HCT116 (cell line): ENCODE results near the gene PHACTR1. TPM values are rescaled to one million over a fixed set of nuclear protein-coding genes. Genes with fewer than 3 reads are reported as not detected.

Source experiments
- ATAC-seq: fragments of 200-7000 bp; cut with Tn5 transposase; 2 replicates; pipeline ENCODE4 v1.9.1; 2020; ENCODE audit warnings: mild to moderate bottlenecking, moderate library complexity
- BruUV-seq: library from RNA; stranded (reverse); fragments of 400-500 nt; replicated peaks from 2 replicates; lab custom pipeline; 2021; lab: Mats Ljungman, UMichigan
- CTCF ChIA-PET: fragments of 300-600 bp; sonication (Branson Sonifier 250); formaldehyde crosslinking; loops from one replicate; lab custom pipeline; 2021; ENCODE audit warnings: antibody characterized with exemption; lab: Charles Lee
- POLR2A ChIA-PET: fragments of 300-600, 350-600 bp; sonication (Branson Sonifier 250); formaldehyde crosslinking; loops from one replicate; lab custom pipeline; 2021; ENCODE audit warnings: antibody characterized with exemption; lab: Charles Lee
- RAD21 ChIA-PET, 2 experiments: fragments of 300-600 bp; sonication (Branson Sonifier 250); formaldehyde crosslinking; loops; one replicate each; lab custom pipeline; 2023; ENCODE audit warnings: low total read pairs in 2 of 2; ENCODE audit not compliant: uncharacterized antibody in 2 of 2, unreplicated experiment in 2 of 2, low non-redundant PET in 1 of 2; lab: Charles Lee
- DNase-seq: peaks from one replicate; pipeline ENCODE4 v3.0.0-alpha.2; 2010; ENCODE audit warnings: low read depth, low spot score
- H2AFZ ChIP-seq: fragments of 200-600 bp; shearing (Covaris generic), sonication (generic); 2 replicates; pipeline ENCODE4 v1.6.1; 2017; ENCODE audit warnings: low read depth, mixed run types, mixed read lengths, antibody characterized with exemption, low read length; ENCODE audit not compliant: poor library complexity, severe bottlenecking
- H3K27ac ChIP-seq: 2 replicates; pipeline ENCODE4 v1.5.1; 2012; ENCODE audit warnings: low read depth, low read length
- H3K27me3 ChIP-seq: fragments of 200-600 bp; sonication (generic); 2 replicates; pipeline ENCODE4 v1.6.1; 2016; ENCODE audit warnings: mixed run types, low read length, mixed read lengths; ENCODE audit not compliant: insufficient read depth
- H3K36me3 ChIP-seq, 2 experiments: fragments of 200-500 bp in 1 of 2; fragments of 200-600 bp in 1 of 2; sonication (Bioruptor generic) in 1 of 2; sonication (generic) in 1 of 2; 2 replicates each; pipeline versions ENCODE4 v1.5.1 to v1.6.1; 2014 to 2016; ENCODE audit warnings: low read length in 2 of 2, inconsistent platforms in 1 of 2, mixed read lengths in 1 of 2, mixed run types in 1 of 2; ENCODE audit not compliant: insufficient read depth in 2 of 2, control insufficient read depth in 1 of 2
- H3K4me1 ChIP-seq, 2 experiments: fragments of 200-600 bp in 1 of 2; sonication (generic) in 1 of 2; 2 replicates each; pipeline versions ENCODE4 v1.5.1 to v1.6.1; 2012 to 2017; ENCODE audit warnings: low read length in 2 of 2, inconsistent platforms in 1 of 2, mild to moderate bottlenecking in 1 of 2, mixed read lengths in 1 of 2, mixed run types in 1 of 2, moderate library complexity in 1 of 2; ENCODE audit not compliant: insufficient read depth in 2 of 2, control insufficient read depth in 1 of 2
- H3K4me2 ChIP-seq: fragments of 200-600 bp; sonication (generic); 2 replicates; pipeline ENCODE4 v1.6.1; 2017; ENCODE audit warnings: mixed run types, low read length, mixed read lengths
- H3K4me3 ChIP-seq, 2 experiments: fragments of 200-600 bp in 1 of 2; sonication (generic) in 1 of 2; replicated peaks in 1 of 2; 2 replicates each; pipeline ENCODE4 v1.5.1; 2011 to 2016; ENCODE audit warnings: low read length in 2 of 2, control low read depth in 1 of 2, low read depth in 1 of 2, mild to moderate bottlenecking in 1 of 2, mixed read lengths in 1 of 2, mixed run types in 1 of 2
- H3K79me2 ChIP-seq: fragments of 200-600 bp; sonication (generic); 2 replicates; pipeline ENCODE4 v1.6.1; 2017; ENCODE audit warnings: mild to moderate bottlenecking, mixed run types, low read length, moderate library complexity, mixed read lengths; ENCODE audit not compliant: insufficient read depth
- H3K9ac ChIP-seq: fragments of 200-600 bp; sonication (generic); 2 replicates; pipeline ENCODE4 v1.6.1; 2016; ENCODE audit warnings: low read length, mixed read lengths
- H3K9me2 ChIP-seq: fragments of 200-600 bp; sonication (generic), shearing (Covaris generic); 2 replicates; pipeline ENCODE4 v1.6.1; 2017; ENCODE audit warnings: mixed run types, mild to moderate bottlenecking, moderate library complexity; ENCODE audit not compliant: insufficient read depth
- H3K9me3 ChIP-seq, 2 experiments: fragments of 200-500 bp in 1 of 2; fragments of 200-600 bp in 1 of 2; sonication (Bioruptor generic) in 1 of 2; sonication (generic) in 1 of 2; 2 replicates each; pipeline ENCODE4 v1.6.1; 2014 to 2017; ENCODE audit warnings: low read length in 2 of 2, mixed read lengths in 2 of 2, inconsistent platforms in 1 of 2, low read depth in 1 of 2, mild to moderate bottlenecking in 1 of 2, mixed run types in 1 of 2, moderate library complexity in 1 of 2; ENCODE audit not compliant: control insufficient read depth in 1 of 2, insufficient read depth in 1 of 2
- H4K20me1 ChIP-seq: fragments of 200-600 bp; sonication (generic), shearing (Covaris generic); 2 replicates; pipeline ENCODE4 v1.6.1; 2017; ENCODE audit warnings: mixed run types, mild to moderate bottlenecking, moderate library complexity; ENCODE audit not compliant: insufficient read depth
- CBX3 ChIP-seq: IDR thresholded peaks from 2 replicates; pipeline ENCODE4 v1.6.1; 2012; ENCODE audit warnings: low read depth
- CEBPB ChIP-seq: IDR thresholded peaks from 2 replicates; pipeline ENCODE4 v1.6.1; 2012; ENCODE audit warnings: low read depth
- EGR1 ChIP-seq: IDR thresholded peaks from 2 replicates; pipeline ENCODE4 v1.6.1; 2012; ENCODE audit warnings: low read depth
- EZH2 ChIP-seq: fragments of 200-600 bp; sonication (generic); IDR thresholded peaks from 2 replicates; pipeline ENCODE4 v1.6.1; 2017; ENCODE audit warnings: antibody characterized with exemption, mixed run types
- EZH2phosphoT487 ChIP-seq: fragments of 200-600 bp; IDR thresholded peaks from 2 replicates; pipeline ENCODE4 v1.6.1; 2018; ENCODE audit warnings: antibody characterized with exemption, borderline replicate concordance
- FOSL1 ChIP-seq: IDR thresholded peaks from 2 replicates; pipeline ENCODE4 v1.6.1; 2012; ENCODE audit warnings: low read depth
- JUND ChIP-seq: IDR thresholded peaks from 2 replicates; pipeline ENCODE4 v1.6.1; 2012
- POLR2A ChIP-seq: IDR thresholded peaks from 2 replicates; pipeline ENCODE4 v1.7.0; 2011; ENCODE audit warnings: borderline replicate concordance; ENCODE audit not compliant: insufficient read depth, insufficient read length; ENCODE audit errors: extremely low read depth
- RAD21 ChIP-seq: IDR thresholded peaks from 2 replicates; pipeline ENCODE4 v1.6.1; 2012; ENCODE audit warnings: low read depth, mild to moderate bottlenecking
- SIN3A ChIP-seq: IDR thresholded peaks from 2 replicates; pipeline ENCODE4 v1.6.1; 2012; ENCODE audit warnings: low read depth
- SRF ChIP-seq: IDR thresholded peaks from 2 replicates; pipeline ENCODE4 v1.6.1; 2012; ENCODE audit warnings: low read depth
- TCF7L2 ChIP-seq: IDR thresholded peaks from 2 replicates; pipeline ENCODE4 v1.7.0; 2011; ENCODE audit warnings: borderline replicate concordance, inconsistent platforms; ENCODE audit not compliant: insufficient read depth, insufficient read length; ENCODE audit errors: extremely low read depth
- ZFX ChIP-seq: fragments of 450-650 bp; IDR thresholded peaks from 2 replicates; pipeline ENCODE4 v1.6.1; 2017
- intact Hi-C: fragments of 100-400 bp; cut with micrococcal nuclease; formaldehyde crosslinking; loops from 2 replicates; pipeline ENCODE4 v1.10.0; 2022
- total RNA-seq: library from RNA; stranded (reverse); gene quantifications from one replicate; pipeline ENCODE4 v1.2.1, GENCODE V29; 2021; ENCODE audit not compliant: unreplicated experiment
- TF ChIP-seq, protein P1 (sequence below): IDR thresholded peaks from 2 replicates; pipeline ENCODE4 v1.6.1; 2012; ENCODE audit warnings: low read depth
- TF ChIP-seq, protein P2 (sequence below): IDR thresholded peaks from 2 replicates; pipeline ENCODE4 v1.6.1; 2012
- TF ChIP-seq, protein P3 (sequence below), 3 experiments: fragments of 200-600 bp in 1 of 3; sonication (generic) in 1 of 3; IDR thresholded peaks in 2 of 3; conservative IDR thresholded peaks in 1 of 3; 2 replicates each; pipeline ENCODE4 v1.5.1; 2012 to 2017; ENCODE audit warnings: low read depth in 2 of 3, low read length in 2 of 3, antibody characterized with exemption in 1 of 3, borderline replicate concordance in 1 of 3, control low read depth in 1 of 3, mild to moderate bottlenecking in 1 of 3, mixed read lengths in 1 of 3, mixed run types in 1 of 3, moderate library complexity in 1 of 3; ENCODE audit not compliant: insufficient read depth in 1 of 3

PHACTR1 gene
- total RNA-seq, 1 experiment from 2014 or later = 0.17 TPM

DNA sequence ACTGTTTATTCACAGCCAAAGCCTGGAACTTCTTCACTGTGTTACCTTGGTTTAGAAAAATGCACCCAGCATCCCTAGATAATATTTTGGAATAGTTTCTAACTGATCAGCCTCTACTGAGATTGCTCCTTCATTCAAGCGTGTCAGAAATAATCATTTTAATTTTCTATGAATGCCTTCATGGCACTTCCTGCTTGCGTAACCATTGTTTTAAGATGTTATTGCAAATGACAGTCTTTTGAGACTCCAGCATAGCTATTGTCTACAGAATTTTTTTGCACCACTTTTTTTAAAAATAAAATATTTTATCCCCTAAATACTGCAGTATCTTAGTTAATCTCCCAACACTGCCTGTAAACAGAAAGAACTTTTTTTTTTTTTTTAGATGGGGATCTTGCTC is 213.1 kb downstream of the PHACTR1 start:
- CTCF ChIA-PET = no interaction called here
- H3K27me3 ChIP-seq = peaks cover 49% of the 10 kb centered on the region

DNA sequence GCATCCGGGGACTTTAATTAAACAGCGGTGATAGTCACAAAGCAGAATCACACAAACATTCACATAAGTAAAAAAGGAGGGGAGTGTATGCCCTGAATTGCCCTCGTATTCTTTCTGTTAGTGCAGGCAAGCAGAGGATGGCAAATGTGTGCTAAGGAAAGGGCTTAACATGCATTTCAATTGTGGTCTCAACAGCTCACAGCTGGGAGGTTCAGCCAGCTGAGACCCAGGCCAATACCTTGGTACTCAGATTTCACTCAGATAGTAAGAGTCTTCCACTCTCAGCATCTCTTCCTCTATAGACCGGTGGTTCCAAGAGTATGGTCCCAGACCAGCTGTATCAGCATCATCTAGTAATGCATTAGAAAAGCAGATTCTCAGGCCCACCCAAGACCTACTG is 215.1 kb downstream of the PHACTR1 start:
- H4K20me1 ChIP-seq = no peaks in the 10 kb centered on the region
- no peak overlapping the region for H2AFZ ChIP-seq
- BruUV-seq = no TSS peak
- H3K27ac ChIP-seq = no peak overlapping the region
- H3K4me2 ChIP-seq = no peak overlapping the region
- no peaks in the 10 kb centered on the region for H3K4me1 ChIP-seq
- peaks cover 34% of the 10 kb centered on the region for H3K27me3 ChIP-seq
- H3K79me2 ChIP-seq = no peaks in the 10 kb centered on the region
- no peak for ATAC-seq
- no peaks in the 10 kb centered on the region for H3K9me2 ChIP-seq
- no peak overlapping the region for H3K9ac ChIP-seq
- ChIA-PET POLR2A (no interaction called here), RAD21 (no interaction called here), CTCF (no interaction called here)
- no peak for DNase-seq
- H3K36me3 ChIP-seq = no peaks in the 10 kb centered on the region
- H3K4me3 ChIP-seq = no peak overlapping the region
- no peaks in the 10 kb centered on the region for H3K9me3 ChIP-seq
- intact Hi-C loops = no loop called here
- TF ChIP-seq POLR2A (no peak), EZH2phosphoT487 (no peak), EZH2 (no peak), CBX3 (no peak), SIN3A (no peak), RAD21 (no peak), JUND (no peak), EGR1 (no peak), SRF (no peak), FOSL1 (no peak)
- TF ChIP-seq, protein P1, sequence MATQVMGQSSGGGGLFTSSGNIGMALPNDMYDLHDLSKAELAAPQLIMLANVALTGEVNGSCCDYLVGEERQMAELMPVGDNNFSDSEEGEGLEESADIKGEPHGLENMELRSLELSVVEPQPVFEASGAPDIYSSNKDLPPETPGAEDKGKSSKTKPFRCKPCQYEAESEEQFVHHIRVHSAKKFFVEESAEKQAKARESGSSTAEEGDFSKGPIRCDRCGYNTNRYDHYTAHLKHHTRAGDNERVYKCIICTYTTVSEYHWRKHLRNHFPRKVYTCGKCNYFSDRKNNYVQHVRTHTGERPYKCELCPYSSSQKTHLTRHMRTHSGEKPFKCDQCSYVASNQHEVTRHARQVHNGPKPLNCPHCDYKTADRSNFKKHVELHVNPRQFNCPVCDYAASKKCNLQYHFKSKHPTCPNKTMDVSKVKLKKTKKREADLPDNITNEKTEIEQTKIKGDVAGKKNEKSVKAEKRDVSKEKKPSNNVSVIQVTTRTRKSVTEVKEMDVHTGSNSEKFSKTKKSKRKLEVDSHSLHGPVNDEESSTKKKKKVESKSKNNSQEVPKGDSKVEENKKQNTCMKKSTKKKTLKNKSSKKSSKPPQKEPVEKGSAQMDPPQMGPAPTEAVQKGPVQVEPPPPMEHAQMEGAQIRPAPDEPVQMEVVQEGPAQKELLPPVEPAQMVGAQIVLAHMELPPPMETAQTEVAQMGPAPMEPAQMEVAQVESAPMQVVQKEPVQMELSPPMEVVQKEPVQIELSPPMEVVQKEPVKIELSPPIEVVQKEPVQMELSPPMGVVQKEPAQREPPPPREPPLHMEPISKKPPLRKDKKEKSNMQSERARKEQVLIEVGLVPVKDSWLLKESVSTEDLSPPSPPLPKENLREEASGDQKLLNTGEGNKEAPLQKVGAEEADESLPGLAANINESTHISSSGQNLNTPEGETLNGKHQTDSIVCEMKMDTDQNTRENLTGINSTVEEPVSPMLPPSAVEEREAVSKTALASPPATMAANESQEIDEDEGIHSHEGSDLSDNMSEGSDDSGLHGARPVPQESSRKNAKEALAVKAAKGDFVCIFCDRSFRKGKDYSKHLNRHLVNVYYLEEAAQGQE = no peak
- TF ChIP-seq, protein P2, sequence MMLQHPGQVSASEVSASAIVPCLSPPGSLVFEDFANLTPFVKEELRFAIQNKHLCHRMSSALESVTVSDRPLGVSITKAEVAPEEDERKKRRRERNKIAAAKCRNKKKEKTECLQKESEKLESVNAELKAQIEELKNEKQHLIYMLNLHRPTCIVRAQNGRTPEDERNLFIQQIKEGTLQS = no peak

More for the DNA sequence above, 213.1 kb downstream of the PHACTR1 start:
- no peaks in the 10 kb centered on the region for H3K9me2 ChIP-seq
- H3K4me3 ChIP-seq = no peak overlapping the region
- H3K9me3 ChIP-seq = no peaks in the 10 kb centered on the region
- DNase-seq (no peak), ATAC-seq (no peak)
- H4K20me1 ChIP-seq = no peaks in the 10 kb centered on the region
- H3K27ac ChIP-seq = no peak overlapping the region
- TF ChIP-seq SIN3A = no peak
- no peak for TF ChIP-seq POLR2A
- no peak for TF ChIP-seq TCF7L2
- TF ChIP-seq, protein P3, sequence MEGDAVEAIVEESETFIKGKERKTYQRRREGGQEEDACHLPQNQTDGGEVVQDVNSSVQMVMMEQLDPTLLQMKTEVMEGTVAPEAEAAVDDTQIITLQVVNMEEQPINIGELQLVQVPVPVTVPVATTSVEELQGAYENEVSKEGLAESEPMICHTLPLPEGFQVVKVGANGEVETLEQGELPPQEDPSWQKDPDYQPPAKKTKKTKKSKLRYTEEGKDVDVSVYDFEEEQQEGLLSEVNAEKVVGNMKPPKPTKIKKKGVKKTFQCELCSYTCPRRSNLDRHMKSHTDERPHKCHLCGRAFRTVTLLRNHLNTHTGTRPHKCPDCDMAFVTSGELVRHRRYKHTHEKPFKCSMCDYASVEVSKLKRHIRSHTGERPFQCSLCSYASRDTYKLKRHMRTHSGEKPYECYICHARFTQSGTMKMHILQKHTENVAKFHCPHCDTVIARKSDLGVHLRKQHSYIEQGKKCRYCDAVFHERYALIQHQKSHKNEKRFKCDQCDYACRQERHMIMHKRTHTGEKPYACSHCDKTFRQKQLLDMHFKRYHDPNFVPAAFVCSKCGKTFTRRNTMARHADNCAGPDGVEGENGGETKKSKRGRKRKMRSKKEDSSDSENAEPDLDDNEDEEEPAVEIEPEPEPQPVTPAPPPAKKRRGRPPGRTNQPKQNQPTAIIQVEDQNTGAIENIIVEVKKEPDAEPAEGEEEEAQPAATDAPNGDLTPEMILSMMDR (IDR thresholded peaks at IDR 0.05 in 2 of 3, conservative IDR thresholded peaks at IDR 0.05 in 1 of 3; ENCODE audit: borderline replicate concordance in 1 of 3, insufficient read depth in 1 of 3, low read depth in 2 of 3, low read length in 2 of 3) = no peak
- no peak for TF ChIP-seq ZFX
- no peak for TF ChIP-seq CEBPB
- no peak overlapping the region for H3K9ac ChIP-seq
- no peak overlapping the region for H3K4me2 ChIP-seq
- RAD21 ChIA-PET = no interaction called here
- intact Hi-C loops = no loop called here
- no peak overlapping the region for H2AFZ ChIP-seq
- BruUV-seq = no TSS peak
- no peaks in the 10 kb centered on the region for H3K79me2 ChIP-seq
- no peaks in the 10 kb centered on the region for H3K36me3 ChIP-seq
- POLR2A ChIA-PET = no interaction called here
- no peaks in the 10 kb centered on the region for H3K4me1 ChIP-seq
